NOMO-1 treated with dmso at 0.1 percent for 144 hours (cell line): Measurements from ENCODE around the gene CCDC184.
"Not testable (repeated sequence)": the region's sequence is repeated elsewhere in the genome, so short reads cannot be mapped to it uniquely, and the experiment has no call there.

Source experiments
- DNase-seq: peaks from one replicate; lab custom pipeline; 2025; ENCODE audit not compliant: unreplicated experiment; lab: John Stamatoyannopoulos, UW

CCDC184 gene

DNA sequence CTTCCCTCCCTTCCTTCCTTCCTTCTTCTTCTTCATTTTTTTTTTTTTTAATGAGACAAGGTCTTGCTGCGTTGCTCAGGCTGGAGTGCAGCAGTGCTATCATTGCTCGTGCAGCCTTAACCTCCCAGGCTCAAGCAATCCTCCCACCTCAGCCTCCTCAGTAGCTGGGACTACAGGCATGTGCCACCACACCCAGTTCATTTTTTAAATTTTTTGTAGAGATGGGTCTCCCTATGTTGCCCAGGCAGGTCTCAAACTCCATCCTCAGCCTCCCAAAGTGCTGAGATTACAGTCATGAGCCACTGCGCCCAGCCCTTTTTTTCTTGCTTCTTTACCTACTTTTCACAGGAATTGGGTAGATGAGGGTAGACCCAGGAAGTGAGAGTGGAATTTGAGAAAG lies 18.1 kb downstream of the CCDC184 start:
- DNase-seq, result no peak

DNA sequence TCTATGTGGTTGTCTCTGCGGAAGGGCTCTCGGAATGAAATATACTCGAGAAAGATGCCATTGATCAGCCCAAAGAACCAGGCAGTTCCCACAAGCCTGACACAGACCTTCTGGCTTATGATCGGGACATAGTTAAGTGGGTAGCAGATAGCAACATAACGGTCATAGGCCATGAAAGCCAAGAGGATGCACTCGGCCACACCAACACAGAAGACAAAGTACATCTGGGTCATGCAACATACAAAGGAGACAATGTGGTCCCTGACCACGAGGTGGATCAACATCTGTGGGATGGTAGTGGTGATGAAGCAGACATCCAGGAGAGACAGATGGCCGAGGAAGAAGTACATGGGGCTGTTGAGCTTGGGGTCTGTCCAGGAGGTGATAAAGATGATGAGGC lies 19.3 kb downstream of the CCDC184 start:
- DNase-seq, result no peak

DNA sequence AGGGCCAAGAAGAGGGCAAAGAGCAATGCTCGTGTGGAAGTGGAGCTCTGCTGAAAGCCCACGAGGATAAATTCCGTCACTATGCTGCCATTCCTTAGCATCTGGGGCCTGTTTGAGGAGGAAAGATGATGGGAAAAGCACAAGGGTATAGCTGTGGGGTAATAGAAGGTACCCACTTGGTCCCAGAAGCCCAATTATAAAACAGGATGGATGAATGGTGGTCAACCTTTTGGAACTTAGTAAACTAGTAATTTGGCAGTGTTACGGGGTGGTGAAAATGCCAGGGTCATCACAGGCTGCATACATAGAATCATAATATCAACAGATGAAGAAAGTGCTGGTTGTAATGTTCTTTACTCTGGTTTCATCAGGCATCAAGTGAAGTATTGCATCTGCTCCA lies 19.7 kb downstream of the CCDC184 start, which contains the start of gene OR10AD1:
Gene OR10AD1 (minus strand): TSS at position 101 of the 400 bp plus-strand sequence. CDS start 0 bp downstream, at position 101.
- no peak for DNase-seq

DNA sequence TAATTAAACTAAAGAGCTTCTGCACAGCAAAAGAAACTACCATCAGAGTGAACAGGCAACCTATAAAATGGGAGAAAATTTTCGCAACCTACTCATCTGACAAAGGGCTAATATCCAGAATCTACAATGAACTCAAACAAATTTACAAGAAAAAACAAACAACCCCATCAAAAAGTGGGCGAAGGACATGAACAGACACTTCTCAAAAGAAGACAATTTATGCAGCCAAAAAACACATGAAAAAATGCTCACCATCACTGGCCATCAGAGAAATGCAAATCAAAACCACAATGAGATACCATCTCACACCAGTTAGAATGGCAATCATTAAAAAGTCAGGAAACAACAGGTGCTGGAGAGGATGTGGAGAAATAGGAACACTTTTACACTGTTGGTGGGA lies 26.1 kb downstream of the CCDC184 start:
- DNase-seq, result not testable (repeated sequence)

DNA sequence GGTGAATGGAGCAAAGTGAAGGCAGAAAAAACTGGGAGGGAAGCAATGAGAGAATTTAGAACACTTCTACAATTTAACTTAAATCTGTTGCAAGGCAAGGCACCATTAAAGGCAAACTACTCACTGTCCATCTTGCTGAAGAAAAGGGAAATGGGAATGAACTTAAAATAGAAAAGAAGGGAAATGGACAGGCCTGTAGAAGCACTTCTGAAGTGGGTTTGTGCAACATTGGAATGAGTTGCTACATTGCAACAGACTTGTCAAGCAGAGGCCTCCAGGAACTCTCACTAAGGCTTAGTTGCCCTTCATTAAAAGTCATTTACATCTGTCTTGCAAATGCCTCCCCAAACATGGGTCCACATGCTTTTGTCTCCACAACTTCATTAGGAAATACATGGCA lies 33.3 kb downstream of the CCDC184 start:
- peak; percentile 69 for DNase-seq

DNA sequence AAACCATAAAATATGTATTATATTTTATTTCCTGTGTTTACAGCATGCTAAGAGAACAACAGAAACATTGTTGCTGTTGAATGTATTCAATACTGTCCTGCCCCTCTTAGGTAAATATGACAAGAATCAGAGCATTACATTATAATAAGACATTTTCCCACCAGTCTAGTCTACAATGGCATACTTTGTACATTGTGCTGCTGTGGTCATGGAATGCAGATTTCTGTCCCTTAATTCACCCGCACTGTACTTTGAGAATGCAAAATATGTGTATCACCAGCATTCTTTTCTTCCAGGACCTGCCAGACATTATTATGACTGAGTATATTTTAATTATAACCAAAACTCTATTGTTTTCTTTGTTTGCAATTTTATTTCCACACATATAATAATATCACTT lies 36.2 kb downstream of the CCDC184 start:
- DNase-seq, result no peak

DNA sequence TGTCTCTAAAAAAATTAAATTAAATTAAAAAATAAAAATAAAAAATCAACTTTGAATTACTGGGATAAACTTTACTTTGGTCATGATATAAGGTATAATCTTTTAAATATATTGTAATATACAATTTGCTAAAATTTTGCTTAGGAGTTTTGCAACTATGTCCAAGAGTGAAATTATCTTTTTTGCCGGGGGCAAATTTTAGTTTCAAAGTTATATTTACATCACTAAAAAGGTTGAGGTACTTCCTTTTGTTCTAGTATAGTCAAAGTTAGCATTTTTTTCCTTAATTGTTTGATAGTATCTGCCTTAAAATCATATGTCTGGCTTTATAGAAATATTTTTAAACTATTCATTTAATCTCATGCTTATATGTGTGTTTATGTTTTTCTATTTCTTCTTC lies 37.3 kb downstream of the CCDC184 start:
- DNase-seq, result no peak

DNA sequence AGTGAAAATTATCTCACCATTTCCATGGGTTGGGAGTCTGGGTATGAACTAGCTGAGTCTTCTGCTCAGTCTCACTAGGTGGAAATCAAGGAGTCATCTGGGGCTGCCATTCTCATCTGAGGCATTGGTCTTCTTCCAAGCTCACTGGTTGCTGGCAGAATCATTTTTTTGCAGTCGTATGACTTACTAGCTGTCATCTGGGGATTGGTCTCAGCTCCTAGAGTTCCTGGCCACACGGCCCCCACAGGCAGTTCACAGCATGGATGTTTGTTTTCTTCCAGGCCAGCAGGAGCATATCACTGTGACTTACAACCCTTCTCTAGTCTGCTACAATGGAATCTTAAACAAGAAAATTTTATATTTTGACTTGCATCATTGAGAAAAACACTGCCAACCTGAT lies 38.2 kb downstream of the CCDC184 start:
- DNase-seq, result no peak

DNA sequence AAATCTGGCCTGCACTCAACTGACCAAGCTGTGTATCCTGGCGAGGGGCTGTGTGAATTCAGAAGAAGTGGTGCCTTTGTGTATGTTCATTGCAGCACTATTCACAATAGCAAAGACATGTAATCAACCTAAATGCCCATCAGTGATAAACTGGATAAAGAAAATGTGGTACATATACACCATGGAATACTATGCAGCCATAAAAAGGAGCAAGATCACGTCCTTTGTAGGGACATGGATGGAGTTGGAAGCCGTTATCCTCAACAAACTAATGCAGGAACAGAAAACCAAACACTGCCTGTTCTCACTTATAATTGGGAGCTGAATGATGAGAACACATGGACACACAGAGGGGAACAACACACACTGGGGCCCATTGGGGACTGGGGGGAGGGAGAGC lies 41.1 kb downstream of the CCDC184 start:
- not testable (repeated sequence) for DNase-seq

DNA sequence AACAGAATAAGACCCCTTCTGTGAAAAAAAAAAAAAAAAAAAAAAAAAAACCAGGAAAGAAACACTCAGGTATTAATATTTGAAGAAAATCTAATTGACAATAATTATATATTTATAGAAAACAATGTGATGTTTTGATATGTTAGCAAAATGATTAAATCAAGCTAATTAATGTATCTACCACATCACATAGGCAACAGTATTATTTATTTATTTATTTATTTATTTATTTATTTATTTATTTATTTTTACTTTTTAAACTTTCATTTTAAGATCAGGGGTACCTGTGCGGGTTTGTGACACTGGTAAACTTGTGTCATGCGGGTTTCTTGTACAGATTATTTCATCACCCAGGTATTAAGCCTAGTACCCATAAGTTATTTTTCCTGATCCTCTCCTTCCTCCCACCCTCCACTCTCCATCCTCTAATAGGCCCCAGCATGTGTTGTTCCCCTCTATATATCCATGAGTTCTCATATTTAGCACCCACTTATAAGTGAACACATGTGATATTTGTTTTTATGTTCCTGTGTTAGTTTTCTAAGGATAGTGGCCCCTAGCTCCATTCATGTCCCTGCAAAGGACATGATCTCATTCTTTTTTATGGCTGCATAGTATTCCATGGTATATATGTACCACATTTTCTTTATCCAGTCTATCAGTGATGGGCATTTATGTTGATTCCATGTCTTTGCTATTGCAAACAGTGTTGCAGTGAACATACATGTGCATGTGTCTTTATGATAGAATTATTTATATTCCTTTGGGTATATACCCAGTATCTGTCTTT lies 47.9 kb downstream of the CCDC184 start:
- DNase-seq, result not testable (repeated sequence)
